ENCODE measurements around the gene KRT17. TPM values are rescaled to one million over a fixed set of nuclear protein-coding genes. Genes with fewer than 3 reads are reported as not detected.

Gene KRT17
- total RNA-seq, 4 donors from 2014 or later = 474 to 1,574 (median 971) TPM

DNA sequence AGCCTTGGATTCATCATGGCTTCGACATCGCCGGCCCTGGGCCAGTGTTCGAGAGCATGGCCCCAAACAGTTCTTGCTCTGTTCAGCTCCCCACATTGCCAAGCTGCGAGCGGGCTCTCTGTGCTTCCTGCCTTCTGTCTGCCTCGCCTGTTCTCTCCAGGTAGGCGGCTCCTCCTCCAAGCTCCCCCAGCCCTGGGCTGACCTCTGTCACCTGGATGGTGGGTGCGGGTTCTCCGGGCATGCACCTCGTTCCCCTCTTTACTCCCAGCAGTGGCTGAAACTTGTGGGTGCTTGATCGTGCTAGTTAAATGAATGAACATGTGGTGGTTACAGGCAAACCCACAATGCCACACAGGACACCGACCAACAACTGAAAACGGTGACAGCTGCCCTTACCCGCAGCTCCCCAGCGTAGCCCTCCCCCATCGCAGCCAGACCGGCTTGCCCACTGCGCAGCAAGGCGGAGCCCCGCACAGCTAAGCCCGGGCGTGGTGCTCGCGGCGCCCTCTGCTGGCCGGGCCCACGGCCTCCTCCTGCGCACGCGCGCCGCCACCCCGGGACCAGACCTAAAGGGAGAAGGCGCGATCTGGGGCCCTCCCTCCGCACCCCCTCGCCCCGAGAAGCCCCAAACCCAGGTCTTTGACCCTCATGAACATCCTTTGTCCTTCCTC, 41.3 kb upstream of the KRT17 start:
- TF ChIP-seq, protein P1, sequence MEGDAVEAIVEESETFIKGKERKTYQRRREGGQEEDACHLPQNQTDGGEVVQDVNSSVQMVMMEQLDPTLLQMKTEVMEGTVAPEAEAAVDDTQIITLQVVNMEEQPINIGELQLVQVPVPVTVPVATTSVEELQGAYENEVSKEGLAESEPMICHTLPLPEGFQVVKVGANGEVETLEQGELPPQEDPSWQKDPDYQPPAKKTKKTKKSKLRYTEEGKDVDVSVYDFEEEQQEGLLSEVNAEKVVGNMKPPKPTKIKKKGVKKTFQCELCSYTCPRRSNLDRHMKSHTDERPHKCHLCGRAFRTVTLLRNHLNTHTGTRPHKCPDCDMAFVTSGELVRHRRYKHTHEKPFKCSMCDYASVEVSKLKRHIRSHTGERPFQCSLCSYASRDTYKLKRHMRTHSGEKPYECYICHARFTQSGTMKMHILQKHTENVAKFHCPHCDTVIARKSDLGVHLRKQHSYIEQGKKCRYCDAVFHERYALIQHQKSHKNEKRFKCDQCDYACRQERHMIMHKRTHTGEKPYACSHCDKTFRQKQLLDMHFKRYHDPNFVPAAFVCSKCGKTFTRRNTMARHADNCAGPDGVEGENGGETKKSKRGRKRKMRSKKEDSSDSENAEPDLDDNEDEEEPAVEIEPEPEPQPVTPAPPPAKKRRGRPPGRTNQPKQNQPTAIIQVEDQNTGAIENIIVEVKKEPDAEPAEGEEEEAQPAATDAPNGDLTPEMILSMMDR (IDR thresholded peaks at IDR 0.05) = peak in 1 of 3 donors; percentile 52
- no peak for TF ChIP-seq POLR2A (IDR thresholded peaks at IDR 0.05)
- peak overlapping the region; percentile 27 for H3K4me3 ChIP-seq (ENCODE audit: low read depth, poor library complexity, severe bottlenecking)
- intact Hi-C loops (cut with DNase I; ENCODE audit: low total_unique reads) = loop anchor here (5.0 kb wide), 1 partner anchor 858 kb away; no protein-coding TSS in a partner anchor
- DNase-seq (ENCODE audit: low spot score in 2 of 2) = peak; percentile 78 to 97
- 0 to 1% methylated on average over 30 to 39 of the region's 39 CpGs for WGBS, 2 donors

DNA sequence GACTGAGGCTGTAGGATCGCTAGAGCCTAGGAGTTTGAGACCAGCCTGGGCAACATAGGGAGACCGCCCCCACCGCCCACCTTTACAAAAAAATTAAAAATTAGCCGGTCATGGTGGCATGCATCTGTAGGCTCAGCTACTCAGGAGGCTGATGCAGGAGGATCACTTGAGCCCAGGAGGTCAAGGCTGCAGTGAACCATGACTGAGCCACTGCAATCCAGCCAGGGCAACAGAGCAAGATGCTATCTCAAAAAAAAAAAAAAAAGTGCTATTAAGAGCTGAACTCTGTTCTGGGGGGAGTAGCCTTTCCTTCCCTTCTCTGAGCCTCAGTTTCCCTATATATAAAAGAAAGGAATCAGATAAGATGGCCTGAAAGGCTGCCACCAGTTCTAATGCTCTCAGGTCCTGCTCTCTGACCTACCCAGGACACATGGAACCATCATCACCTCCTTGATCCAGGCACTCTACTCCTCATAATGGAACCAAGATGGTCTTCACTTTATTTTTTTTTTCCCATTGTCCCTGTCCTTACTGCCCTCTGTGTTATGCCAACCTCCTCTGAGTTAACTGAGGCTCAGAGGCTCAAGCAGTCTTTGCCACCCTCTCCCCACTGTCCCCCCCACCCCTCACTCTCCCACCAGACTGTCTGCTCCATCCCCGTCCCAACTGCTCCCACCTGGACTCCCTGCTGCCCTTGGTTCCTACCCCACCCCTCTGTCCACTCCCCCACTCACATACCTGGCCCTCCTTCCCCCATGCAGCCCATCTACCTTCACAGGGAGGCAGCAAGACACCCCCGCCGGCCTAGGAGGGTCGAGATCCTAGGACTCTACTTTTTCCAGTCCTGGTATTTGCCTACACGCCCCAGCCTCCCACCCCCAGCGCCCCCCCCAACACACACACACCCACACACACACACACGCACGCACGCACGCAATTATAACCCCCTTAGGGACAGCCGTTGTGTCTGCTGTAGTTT, 40.5 kb upstream of the KRT17 start:
- DNase-seq (ENCODE audit: low spot score in 2 of 2) = no peak
- intact Hi-C loops (cut with DNase I; ENCODE audit: low total_unique reads) = loop anchor here (5.0 kb wide), 2 partner anchors 808 to 858 kb away; no protein-coding TSS in a partner anchor
- 44% methylated on average over 15 of the region's 15 CpGs for WGBS, 2 donors
- no peak overlapping the region for H3K4me3 ChIP-seq (ENCODE audit: low read depth, poor library complexity, severe bottlenecking)
- TF ChIP-seq, protein P1 (IDR thresholded peaks at IDR 0.05) = no peak
- TF ChIP-seq POLR2A (IDR thresholded peaks at IDR 0.05) = no peak

DNA sequence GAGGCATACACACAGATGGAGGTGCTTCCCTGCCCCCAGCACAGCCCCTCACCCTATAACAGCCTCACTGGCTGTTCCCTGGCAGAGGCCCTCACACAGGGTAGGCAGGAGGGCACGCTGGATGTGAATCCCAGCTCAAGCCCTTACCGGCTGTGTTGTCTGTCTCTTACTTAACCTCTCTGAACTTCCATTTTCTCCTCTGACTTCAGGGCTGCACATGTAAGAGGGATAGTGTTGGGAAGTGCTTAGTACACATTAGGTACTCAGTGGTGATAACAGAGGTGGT, 39.7 kb upstream of the KRT17 start:
- TF ChIP-seq, protein P1 (IDR thresholded peaks at IDR 0.05) = no peak
- no peak for TF ChIP-seq POLR2A (IDR thresholded peaks at IDR 0.05)
- intact Hi-C loops (cut with DNase I; ENCODE audit: low total_unique reads) = loop anchor here (5.0 kb wide), 1 partner anchor 807 kb away; no protein-coding TSS in a partner anchor
- no peak for DNase-seq (ENCODE audit: low spot score in 2 of 2)
- H3K4me3 ChIP-seq (ENCODE audit: low read depth, poor library complexity, severe bottlenecking) = no peak overlapping the region
- 63 to 83% methylated on average over 2 of the region's 2 CpGs for WGBS, 2 donors

DNA sequence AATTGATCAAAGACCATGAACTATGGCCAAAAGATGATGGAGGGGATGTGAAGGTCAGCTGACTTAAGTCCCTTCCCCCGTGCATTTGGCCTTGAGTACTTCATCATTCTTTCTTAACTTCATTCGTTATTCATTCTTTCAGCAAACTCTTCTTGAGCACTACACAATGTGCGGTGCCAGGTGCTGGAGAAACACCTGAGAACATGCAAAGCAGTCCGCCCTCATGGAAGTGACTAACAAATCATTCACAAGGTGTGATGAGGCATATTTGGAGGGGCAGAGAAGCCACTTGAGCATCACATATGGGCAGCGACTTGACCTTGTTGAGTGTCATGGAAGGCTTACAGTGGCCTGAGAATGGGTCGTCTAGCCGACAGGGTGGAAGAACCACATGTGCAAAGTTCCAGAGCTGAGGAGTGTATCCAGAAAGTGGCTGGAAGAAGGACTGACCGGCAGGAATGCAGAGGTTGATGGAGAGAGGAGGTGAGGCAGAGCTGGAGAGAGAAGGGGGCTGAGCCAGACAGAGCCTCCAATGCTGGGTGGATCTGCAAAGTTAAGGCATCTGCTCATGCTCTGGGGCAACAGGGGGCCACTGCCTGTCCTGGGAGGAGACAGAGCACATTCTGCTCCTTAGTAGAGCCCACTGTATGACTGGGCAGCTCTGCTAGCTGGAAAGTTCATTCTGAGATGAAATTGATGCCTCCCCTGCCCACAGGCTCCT, 39.2 kb upstream of the KRT17 start:
- no peak for DNase-seq (ENCODE audit: low spot score in 2 of 2)
- H3K4me3 ChIP-seq (ENCODE audit: low read depth, poor library complexity, severe bottlenecking) = no peak overlapping the region
- 47 to 55% methylated on average over 8 of the region's 8 CpGs for WGBS, 2 donors
- TF ChIP-seq, protein P1 (IDR thresholded peaks at IDR 0.05) = no peak
- TF ChIP-seq POLR2A (IDR thresholded peaks at IDR 0.05) = no peak
- intact Hi-C loops (cut with DNase I; ENCODE audit: low total_unique reads) = loop anchor here (5.0 kb wide), 1 partner anchor 806 kb away; no protein-coding TSS in a partner anchor

DNA sequence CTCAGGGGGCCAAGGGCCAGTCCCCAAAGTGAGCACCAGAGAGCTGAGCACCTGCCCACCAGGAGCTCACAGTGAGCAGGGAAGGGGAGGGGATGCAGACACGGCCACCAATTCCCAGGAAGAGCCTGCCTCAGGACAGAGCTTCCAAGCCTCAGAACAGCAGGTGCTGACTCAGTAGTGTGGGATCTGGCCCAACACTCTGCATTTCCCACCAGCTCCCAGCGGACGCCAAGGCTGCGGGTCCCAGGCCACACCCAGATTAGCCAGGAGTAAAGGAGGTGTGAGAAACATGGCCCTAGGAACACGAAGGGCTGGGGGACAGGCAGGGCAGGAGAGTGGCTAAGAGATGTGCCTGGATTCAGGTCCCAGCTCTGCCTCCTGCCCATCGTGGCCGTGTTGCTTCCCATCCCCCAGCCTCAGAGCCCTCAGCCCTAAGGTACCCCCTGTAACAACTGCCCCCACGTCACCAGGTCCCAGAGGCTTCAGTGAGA, 35.9 kb upstream of the KRT17 start:
- TF ChIP-seq POLR2A (IDR thresholded peaks at IDR 0.05) = no peak
- TF ChIP-seq, protein P1 (IDR thresholded peaks at IDR 0.05) = no peak
- DNase-seq (ENCODE audit: low spot score in 2 of 2) = peak in 1 of 2 donors; percentile 82
- H3K4me3 ChIP-seq (ENCODE audit: low read depth, poor library complexity, severe bottlenecking) = no peak overlapping the region
- WGBS, 2 donors = 46 to 55% methylated on average over 8 of the region's 8 CpGs
- intact Hi-C loops (cut with DNase I; ENCODE audit: low total_unique reads) = loop anchor here (5.0 kb wide), 1 partner anchor 803 kb away; no protein-coding TSS in a partner anchor

All from lower leg skin (tissue), 4 donors.